Measurements from ENCODE around the gene ZBTB9. TPM values are rescaled to one million over a fixed set of nuclear protein-coding genes. Genes with fewer than 3 reads are reported as not detected.

The ZBTB9 gene
- total RNA-seq, 1 experiment from 2014 or later, result 16.9 TPM

GRCh38 chr6:33418690-33419291, 35.6 kb upstream of the ZBTB9 start:
- H3K4me1 ChIP-seq (ENCODE audit: insufficient read depth, low read length, poor library complexity, severe bottlenecking), result peaks cover 24% of the 10 kb centered on the region
- TSS peak; percentile 83 for BruUV-seq (replicated peaks)
- H3K4me3 ChIP-seq (ENCODE audit: low read depth, low read length, poor library complexity, severe bottlenecking), result peak overlapping the region; percentile 61
- DNase-seq (ENCODE audit: low spot score), result no peak
- ChIA-PET CTCF (interaction anchor here (0.8 kb wide), 1 partner anchor 12 kb away, joined by 3 read pairs; no protein-coding TSS in a partner anchor), POLR2A (ENCODE audit: low non-redundant PET) (no interaction called here)
- intact Hi-C loops (cut with micrococcal nuclease; ENCODE audit: unreplicated experiment), result loop anchor here (10.0 kb wide), 1 partner anchor 104 kb away; the partner anchor contains the start of genes TAPBP and ZBTB22
- peaks cover 30% of the 10 kb centered on the region for H3K36me3 ChIP-seq (ENCODE audit: insufficient read depth, low read length, poor library complexity, severe bottlenecking)
- H3K27ac ChIP-seq (ENCODE audit: low read depth, low read length, poor library complexity, severe bottlenecking), result peak overlapping the region; percentile 81
- TF ChIP-seq EZH2 (IDR thresholded peaks at IDR 0.05; ENCODE audit: borderline replicate concordance, low read depth, low read length, poor library complexity, severe bottlenecking), result no peak
- TF ChIP-seq, protein P1, sequence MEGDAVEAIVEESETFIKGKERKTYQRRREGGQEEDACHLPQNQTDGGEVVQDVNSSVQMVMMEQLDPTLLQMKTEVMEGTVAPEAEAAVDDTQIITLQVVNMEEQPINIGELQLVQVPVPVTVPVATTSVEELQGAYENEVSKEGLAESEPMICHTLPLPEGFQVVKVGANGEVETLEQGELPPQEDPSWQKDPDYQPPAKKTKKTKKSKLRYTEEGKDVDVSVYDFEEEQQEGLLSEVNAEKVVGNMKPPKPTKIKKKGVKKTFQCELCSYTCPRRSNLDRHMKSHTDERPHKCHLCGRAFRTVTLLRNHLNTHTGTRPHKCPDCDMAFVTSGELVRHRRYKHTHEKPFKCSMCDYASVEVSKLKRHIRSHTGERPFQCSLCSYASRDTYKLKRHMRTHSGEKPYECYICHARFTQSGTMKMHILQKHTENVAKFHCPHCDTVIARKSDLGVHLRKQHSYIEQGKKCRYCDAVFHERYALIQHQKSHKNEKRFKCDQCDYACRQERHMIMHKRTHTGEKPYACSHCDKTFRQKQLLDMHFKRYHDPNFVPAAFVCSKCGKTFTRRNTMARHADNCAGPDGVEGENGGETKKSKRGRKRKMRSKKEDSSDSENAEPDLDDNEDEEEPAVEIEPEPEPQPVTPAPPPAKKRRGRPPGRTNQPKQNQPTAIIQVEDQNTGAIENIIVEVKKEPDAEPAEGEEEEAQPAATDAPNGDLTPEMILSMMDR (conservative IDR thresholded peaks at IDR 0.05; ENCODE audit: low read depth, low read length), result no peak
- H3K27me3 ChIP-seq (replicated peaks; ENCODE audit: insufficient read depth, low read depth, low read length, poor library complexity), result no peaks in the 10 kb centered on the region
- H3K9me3 ChIP-seq (ENCODE audit: low read depth, low read length, poor library complexity, severe bottlenecking), result no peaks in the 10 kb centered on the region

GRCh38 chr6:33419580-33420490, 34.5 kb upstream of the ZBTB9 start, which contains the start of gene SYNGAP1:
TSS of gene SYNGAP1 (plus strand) at chr6:33420065. CDS start at chr6:33420265, 200 bp downstream.
- no peaks in the 10 kb centered on the region for H3K27me3 ChIP-seq (replicated peaks; ENCODE audit: insufficient read depth, low read depth, low read length, poor library complexity)
- ChIA-PET CTCF (no interaction called here), POLR2A (ENCODE audit: low non-redundant PET) (interaction anchor here (0.6 kb wide), 1 partner anchor 119 kb away, joined by 7 read pairs; no protein-coding TSS in a partner anchor)
- peak within 1 kb of the TSS; percentile 81 for H3K27ac ChIP-seq (ENCODE audit: low read depth, low read length, poor library complexity, severe bottlenecking)
- H3K4me3 ChIP-seq (ENCODE audit: low read depth, low read length, poor library complexity, severe bottlenecking), result peak within 1 kb of the TSS; percentile 40
- no peaks in the 10 kb centered on the region for H3K9me3 ChIP-seq (ENCODE audit: low read depth, low read length, poor library complexity, severe bottlenecking)
- BruUV-seq (replicated peaks), result no TSS peak
- H3K4me1 ChIP-seq (ENCODE audit: insufficient read depth, low read length, poor library complexity, severe bottlenecking), result peaks cover 31% of the 10 kb centered on the region
- DNase-seq (ENCODE audit: low spot score), result peak; percentile 65
- H3K36me3 ChIP-seq (ENCODE audit: insufficient read depth, low read length, poor library complexity, severe bottlenecking), result peaks cover 25% of the 10 kb centered on the region
- intact Hi-C loops (cut with micrococcal nuclease; ENCODE audit: unreplicated experiment), result loop anchor here (10.0 kb wide), 3 partner anchors 105 to 445 kb away; partner anchors contain the start of genes TAPBP and ZBTB22
- TF ChIP-seq, protein P1 (conservative IDR thresholded peaks at IDR 0.05; ENCODE audit: low read depth, low read length), result no peak

DNA sequence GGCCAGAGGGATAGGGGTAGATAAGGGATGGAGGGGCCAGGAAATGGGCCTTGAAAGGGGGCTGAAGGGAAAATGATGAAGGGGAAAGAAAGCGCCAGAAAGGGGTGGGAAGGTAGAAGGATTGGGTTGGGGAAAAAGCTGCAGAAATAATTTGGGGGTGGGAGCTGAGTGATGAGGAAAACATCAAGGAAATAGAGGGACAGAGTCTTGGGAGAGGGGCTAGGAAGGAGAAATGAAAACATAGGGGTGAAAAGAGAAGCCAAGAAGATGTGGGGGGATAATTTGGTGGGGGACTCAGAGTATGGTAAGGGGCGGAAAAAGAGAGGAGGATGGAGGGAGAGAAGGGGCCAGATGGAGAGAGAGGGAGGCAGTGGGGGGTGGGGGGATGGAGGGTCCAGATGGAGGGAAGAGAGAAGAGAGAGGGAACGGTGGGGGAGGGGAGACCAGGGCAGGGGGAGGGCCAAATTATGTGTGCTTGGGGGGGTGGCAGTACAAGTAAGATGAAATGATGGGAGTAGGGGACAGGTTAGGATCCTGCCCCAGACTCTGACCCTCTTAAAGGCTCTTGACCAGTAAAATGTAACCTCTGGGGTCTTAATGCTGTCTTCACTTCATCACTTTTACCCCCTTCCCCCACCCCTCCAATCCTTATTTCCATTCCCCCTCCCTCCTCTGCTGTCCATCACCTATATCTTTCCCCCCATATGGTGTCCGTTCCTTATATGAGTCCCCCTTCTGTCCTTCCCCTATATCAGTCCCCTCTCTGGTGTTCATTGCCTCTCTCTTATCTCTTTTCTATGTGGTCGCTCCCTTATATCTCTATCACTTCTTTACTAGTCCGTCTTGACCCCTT, 33.7 kb upstream of the ZBTB9 start:
- H3K27me3 ChIP-seq (replicated peaks; ENCODE audit: insufficient read depth, low read depth, low read length, poor library complexity), result no peaks in the 10 kb centered on the region
- peak overlapping the region; percentile 40 for H3K4me3 ChIP-seq (ENCODE audit: low read depth, low read length, poor library complexity, severe bottlenecking)
- no peak overlapping the region for H3K27ac ChIP-seq (ENCODE audit: low read depth, low read length, poor library complexity, severe bottlenecking)
- peaks cover 17% of the 10 kb centered on the region for H3K36me3 ChIP-seq (ENCODE audit: insufficient read depth, low read length, poor library complexity, severe bottlenecking)
- peaks cover 36% of the 10 kb centered on the region for H3K4me1 ChIP-seq (ENCODE audit: insufficient read depth, low read length, poor library complexity, severe bottlenecking)
- TF ChIP-seq EZH2 (IDR thresholded peaks at IDR 0.05; ENCODE audit: borderline replicate concordance, low read depth, low read length, poor library complexity, severe bottlenecking), result no peak
- TF ChIP-seq, protein P1 (conservative IDR thresholded peaks at IDR 0.05; ENCODE audit: low read depth, low read length), result no peak
- ChIA-PET POLR2A (ENCODE audit: low non-redundant PET) (no interaction called here), CTCF (no interaction called here)
- intact Hi-C loops (cut with micrococcal nuclease; ENCODE audit: unreplicated experiment), result loop anchor here (10.0 kb wide), 2 partner anchors 154 to 446 kb away; no protein-coding TSS in a partner anchor
- DNase-seq (ENCODE audit: low spot score), result peak; percentile 45
- no TSS peak for BruUV-seq (replicated peaks)
- no peaks in the 10 kb centered on the region for H3K9me3 ChIP-seq (ENCODE audit: low read depth, low read length, poor library complexity, severe bottlenecking)
